DMS79 treated with DMSO at 0.1 percent for 48 hours (cell line): ENCODE data around the gene CDHR2.

ENCODE experiments used
- DNase-seq: peaks from one replicate; lab custom pipeline; 2025; lab: John Stamatoyannopoulos, UW

CDHR2 gene

GRCh38 chr5:176620333-176620981 lies 71.3 kb downstream of the CDHR2 start:
- DNase-seq = no peak

DNA sequence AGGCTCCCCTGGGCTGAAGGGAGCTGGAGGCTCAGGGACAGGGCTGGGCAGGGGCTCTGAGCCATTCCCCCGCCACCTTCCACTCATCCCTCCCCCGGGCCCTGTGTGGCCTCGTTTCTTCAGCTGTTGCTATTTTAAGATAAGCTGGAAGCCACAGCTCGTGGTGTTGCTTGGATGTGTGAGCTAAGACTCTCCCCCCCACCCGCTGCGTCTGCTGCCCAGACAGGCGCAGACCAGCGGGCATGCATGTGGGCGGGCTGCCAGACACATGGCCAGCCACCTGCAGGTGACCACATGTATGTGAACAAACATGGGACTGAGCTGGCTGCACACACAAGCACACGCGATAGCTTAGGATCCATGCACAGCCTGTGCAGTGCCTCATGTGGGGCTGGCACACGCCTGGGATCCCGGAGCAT lies 72.5 kb downstream of the CDHR2 start:
- no peak for DNase-seq

GRCh38 chr5:176624142-176624541 lies 75.0 kb downstream of the CDHR2 start:
- no peak for DNase-seq

GRCh38 chr5:176624938-176625337 lies 75.8 kb downstream of the CDHR2 start:
- DNase-seq = no peak

GRCh38 chr5:176625512-176625911 lies 76.4 kb downstream of the CDHR2 start:
- no peak for DNase-seq

GRCh38 chr5:176625966-176626875 lies 77.1 kb downstream of the CDHR2 start:
- DNase-seq = no peak

GRCh38 chr5:176626876-176627236 lies 77.7 kb downstream of the CDHR2 start:
- no peak for DNase-seq

- DNase-seq = no peak
Observed at GRCh38 chr5:176627582-176627981, 78.4 kb downstream of the CDHR2 start.

DNA sequence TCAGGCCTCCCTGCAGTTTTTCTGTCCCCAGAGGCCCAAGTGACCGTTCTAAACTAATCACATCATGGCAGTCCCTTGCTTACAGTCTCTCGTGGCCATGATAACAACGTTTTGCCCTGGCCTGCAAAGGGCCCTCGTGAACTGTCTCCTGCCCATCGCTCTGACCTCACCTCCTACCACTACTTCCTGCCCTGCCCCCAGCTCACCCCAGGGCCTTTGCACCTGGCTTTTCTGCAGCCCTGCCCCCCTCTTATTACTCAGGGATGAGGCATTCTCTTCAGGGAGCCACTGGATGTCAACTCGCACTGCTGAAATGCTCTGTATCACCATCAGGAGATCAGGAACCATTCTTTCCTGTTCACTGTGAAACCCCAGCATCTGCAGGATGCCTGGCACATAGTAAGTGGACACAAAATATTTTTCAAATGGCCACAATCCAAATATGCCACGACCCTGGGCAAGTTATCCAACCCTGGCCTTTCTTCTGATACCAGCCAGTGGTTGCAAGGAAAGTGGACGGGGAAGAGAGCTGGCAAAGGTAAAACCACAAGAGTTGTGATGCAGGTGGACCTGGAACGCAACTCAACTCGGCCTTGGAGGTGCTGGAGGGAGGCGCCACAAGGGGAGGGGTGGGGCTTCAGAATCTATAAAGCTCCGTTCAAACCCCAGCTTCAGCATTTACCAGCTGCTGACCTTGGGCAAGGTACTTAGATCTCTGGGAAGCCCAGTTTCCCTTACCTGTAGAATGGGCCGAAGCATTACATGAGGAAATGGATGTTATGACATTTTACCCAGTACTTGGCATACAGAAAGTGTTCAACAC lies 79.5 kb downstream of the CDHR2 start:
- DNase-seq = no peak

GRCh38 chr5:176629317-176629852 lies 80.2 kb downstream of the CDHR2 start:
- DNase-seq = no peak

DNA sequence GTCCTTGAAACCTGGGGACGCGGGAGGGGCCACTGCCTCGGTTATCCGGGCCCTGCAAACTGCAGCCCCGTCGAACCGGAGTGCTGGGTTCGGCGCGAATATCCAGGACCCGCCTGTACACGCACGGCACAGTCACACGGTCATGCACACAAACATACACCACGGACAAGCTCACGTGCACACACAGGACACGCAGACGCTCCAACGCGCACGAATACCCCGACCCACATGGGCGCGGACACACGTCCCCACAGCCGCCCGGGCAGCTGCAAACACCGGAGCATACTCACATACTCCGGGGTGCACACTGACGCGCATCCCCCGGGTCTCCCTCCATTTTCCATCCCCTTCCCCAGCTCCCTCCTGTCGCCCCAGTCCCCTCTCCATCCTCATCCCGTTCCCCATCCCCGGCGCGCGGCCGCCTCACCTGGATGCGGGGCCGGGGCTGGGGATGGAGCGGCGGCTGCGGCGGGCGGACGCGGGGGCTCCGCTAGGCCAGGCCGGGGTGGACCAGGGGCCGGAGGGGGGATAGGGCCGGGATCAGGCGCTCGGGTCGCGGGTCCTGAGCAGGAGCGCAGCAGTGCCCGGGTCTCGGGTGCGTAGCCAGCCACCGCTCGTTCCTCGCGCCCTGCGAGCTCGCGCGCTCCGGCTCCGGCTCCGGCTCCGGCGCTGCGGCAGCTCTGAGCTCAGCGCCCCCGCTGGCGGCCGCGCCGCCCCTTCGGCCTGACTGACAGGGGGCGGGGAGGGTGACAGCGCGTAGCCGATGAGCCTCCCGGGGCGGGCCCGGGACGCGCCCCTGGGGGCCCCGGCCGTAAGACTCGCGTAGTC lies 80.9 kb downstream of the CDHR2 start, which contains the start of the genes EIF4E1B and SNCB:
Gene EIF4E1B, plus strand, starts transcription at position 823 of the 828 bp plus-strand sequence. CDS start 12,113 bp downstream, outside the sequence.
Gene SNCB, minus strand, starts transcription at position 682 of the 828 bp plus-strand sequence. CDS start 880 bp downstream, outside the sequence.
- no peak for DNase-seq

GRCh38 chr5:176630681-176631222 lies 81.6 kb downstream of the CDHR2 start:
- DNase-seq = no peak

- DNase-seq = no peak
Observed at GRCh38 chr5:176631383-176632200, 82.5 kb downstream of the CDHR2 start.

- no peak for DNase-seq
Observed at GRCh38 chr5:176632745-176633144, 83.6 kb downstream of the CDHR2 start.

DNA sequence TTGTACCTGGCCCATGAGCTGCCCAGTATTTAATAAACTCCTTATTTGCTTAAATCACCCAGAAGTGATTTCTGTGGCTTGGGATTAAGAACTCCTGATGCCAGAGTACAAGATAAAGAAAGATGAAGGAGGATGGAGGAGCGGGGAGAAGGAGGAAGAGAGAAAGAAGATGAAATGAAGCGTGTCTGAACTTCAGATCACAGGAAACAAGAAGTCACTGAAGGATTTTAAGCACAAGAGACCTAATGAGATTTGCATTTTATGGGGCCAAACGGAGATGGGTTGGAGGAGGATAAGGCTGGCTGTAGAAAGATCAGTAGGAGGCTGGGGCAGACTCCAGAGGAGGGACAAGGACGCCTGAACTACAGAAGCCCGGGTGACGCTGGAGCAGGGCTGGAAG lies 84.5 kb downstream of the CDHR2 start:
- DNase-seq = no peak

GRCh38 chr5:176636426-176636825 lies 87.3 kb downstream of the CDHR2 start:
- DNase-seq = no peak

GRCh38 chr5:176637556-176637955 lies 88.4 kb downstream of the CDHR2 start:
- DNase-seq = no peak

- DNase-seq = no peak
Observed at GRCh38 chr5:176638437-176638836, 89.3 kb downstream of the CDHR2 start.

DNA sequence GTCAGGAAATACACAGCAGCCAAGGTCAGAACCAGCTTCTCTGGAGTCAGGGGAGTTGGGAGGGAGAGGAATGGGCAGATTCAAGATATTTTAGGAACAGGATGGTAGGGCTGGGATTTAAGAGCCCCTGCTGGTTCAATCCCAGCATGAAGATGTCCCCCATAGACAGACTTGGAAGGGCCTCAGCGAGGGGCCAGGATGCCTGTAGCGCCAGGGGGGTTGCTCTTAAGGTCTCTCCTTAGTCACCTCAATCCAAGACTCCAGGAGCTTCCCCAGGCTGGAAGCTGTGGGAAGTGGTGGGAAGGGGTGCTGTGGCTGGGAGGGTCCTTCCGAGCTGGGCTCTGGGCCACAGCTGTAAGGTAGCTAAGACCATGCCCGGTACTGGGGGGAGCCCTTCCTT lies 90.1 kb downstream of the CDHR2 start:
- DNase-seq = no peak

- no peak for DNase-seq
Observed at GRCh38 chr5:176639981-176640380, 90.8 kb downstream of the CDHR2 start.
